ENCODE measurements around the gene CUX1. TPM values are rescaled to one million over a fixed set of nuclear protein-coding genes. Genes with fewer than 3 reads are reported as not detected.

Gene CUX1
- total and polyA plus RNA-seq, 2 of the 13 experiments (the other 11 are each of a cell fraction or from before 2014, with no cell fraction given): 13.7 to 14.9 TPM

- TF ChIP-seq ZNF710 (CRISPR knock-in tag; IDR thresholded peaks at IDR 0.05; ENCODE audit: borderline replicate concordance) (no peak), EZH2 (conservative IDR thresholded peaks at IDR 0.05; ENCODE audit: low read depth, low read length) (no peak), SYNCRIP (IDR thresholded peaks at IDR 0.05; ENCODE audit: insufficient read depth, low read depth, low read length) (no peak), ZC3H13 (CRISPR knock-in tag; IDR thresholded peaks at IDR 0.05) (peak; percentile 34; the same call in 1 of the 2 replicates), TFAP4 (IDR thresholded peaks at IDR 0.05; ENCODE audit: borderline replicate concordance, low read depth) (no peak), KDM5B (CRISPR knock-in tag; IDR thresholded peaks at IDR 0.05; ENCODE audit: borderline replicate concordance) (peak; percentile 50; the same call in 1 of the 2 replicates), CTCF (CRISPR knock-in tag; IDR thresholded peaks at IDR 0.05) (peak; percentile 68), PREB (CRISPR knock-in tag; IDR thresholded peaks at IDR 0.05) (no peak), ZNF780A (CRISPR knock-in tag; IDR thresholded peaks at IDR 0.05) (peak; percentile 35; the same call in 1 of the 2 replicates), ZNF503 (CRISPR knock-in tag; IDR thresholded peaks at IDR 0.05) (no peak), TFE3 (CRISPR knock-in tag; IDR thresholded peaks at IDR 0.05) (peak; percentile 24; the same call in 1 of the 2 replicates), ZNF746 (CRISPR knock-in tag; IDR thresholded peaks at IDR 0.05) (peak; percentile 44; the same call in 1 of the 2 replicates), LCORL (IDR thresholded peaks at IDR 0.05) (no peak), LCORL (CRISPR knock-in tag; IDR thresholded peaks at IDR 0.05) (no peak), ZNF614 (CRISPR knock-in tag; IDR thresholded peaks at IDR 0.05; ENCODE audit: borderline replicate concordance) (no peak), ZMAT5 (CRISPR knock-in tag; IDR thresholded peaks at IDR 0.05; ENCODE audit: borderline replicate concordance, low read depth) (no peak), ZBTB7A (CRISPR knock-in tag; IDR thresholded peaks at IDR 0.05) (no peak), HOXD1 (CRISPR knock-in tag; IDR thresholded peaks at IDR 0.05) (0 out of 2 replicates have a peak, but pooled peaks have one; percentile 63)
These were observed 3.1 kb upstream of the CUX1 start (continued) for GRCh38 chr7:101814081-101814990.
